Heart left ventricle (tissue), 13 donors: ENCODE data around the gene PUM1.
"Not testable (repeated sequence)": the region's sequence is repeated elsewhere in the genome, so short reads cannot be mapped to it uniquely, and the experiment has no call there.

Experiments
- POLR2A ChIP-seq, 2 donors: fragments of 450-650 bp; IDR thresholded peaks; one replicate each; pipeline ENCODE4 v1.6.1; 2017; ENCODE audit warnings: antibody characterized with exemption in 2 of 2, mild to moderate bottlenecking in 2 of 2, moderate library complexity in 2 of 2
- TF ChIP-seq, protein P1 (sequence below), 12 donors: fragments of 200-600 bp; sonication (generic) in 4 of 12; IDR thresholded peaks; one replicate each; pipeline versions ENCODE4 v1.5.0 to v1.8.0; 2018 to 2022; ENCODE audit warnings: antibody characterized with exemption in 12 of 12, mild to moderate bottlenecking in 5 of 12
- donor health status: ischemic (EF 13 %, LVEDD 7.1; RV severe dilation, severe dysfunction).
- donor health status: DM: no; HTN: yes; CAD: no.
- donor health status: DM: no; HTN: no; CAD: no.
- donor health status: ischemic (EF 25% LVEDD 6.9; RV normal size, moderate dysfunction).
- donor health status: ischemic (EF 25% LVEDD 5.7; RV mildly dilated, moderate dysfunction).
- donor health status: ischemic (EF 35%, LVEDD 5.7; RV mildly dilated, moderate dysfunction).
- donor health status: nonischemic (EF 11% LVEDD 7.7; RV severe dilation, severe dysfunction).
- donor health status: DM: yes; HTN: yes; CAD: no.
- donor health status: PGD.
- donor health status: ischemic (EF 29% LVEDD 5.4; RV normal size, mild dysfunction).
- donor health status: nonischemic (EF 23%, LVEDD 6.1; RV moderate dilation, normal function).

DNA sequence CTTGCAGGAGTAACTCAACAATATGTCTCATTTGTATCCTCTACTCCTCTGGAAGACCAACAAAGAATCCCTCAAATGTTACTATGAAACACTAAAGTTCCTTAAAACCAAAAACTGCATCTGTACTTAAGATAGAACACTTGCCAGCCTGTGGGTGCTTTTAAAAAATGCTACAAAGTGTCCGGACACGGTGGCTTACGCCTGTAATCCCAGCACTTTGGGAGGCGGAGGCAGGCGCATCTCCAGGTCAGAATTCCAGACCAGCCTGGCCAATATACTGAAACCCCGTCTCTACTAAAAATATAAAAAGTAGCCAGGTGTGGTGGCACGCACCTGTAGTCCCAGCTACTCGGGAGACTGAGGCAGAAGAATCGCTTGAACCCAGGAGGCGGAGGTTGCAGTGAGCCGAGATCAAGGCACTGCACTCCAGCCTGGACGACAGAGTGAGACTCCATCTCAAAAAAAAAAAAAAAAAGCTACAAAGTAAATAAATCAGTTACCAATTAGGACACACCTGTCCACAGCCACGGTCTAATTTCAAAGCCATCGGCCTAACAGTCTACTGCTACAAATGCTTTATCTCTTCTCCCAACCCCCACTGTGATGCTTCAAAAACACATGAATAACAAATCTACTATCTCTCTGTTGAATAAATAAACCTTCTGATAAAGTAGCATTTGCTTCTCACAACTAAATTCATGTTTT lies 3.2 kb downstream of the PUM1 start:
- TF ChIP-seq, protein P1, sequence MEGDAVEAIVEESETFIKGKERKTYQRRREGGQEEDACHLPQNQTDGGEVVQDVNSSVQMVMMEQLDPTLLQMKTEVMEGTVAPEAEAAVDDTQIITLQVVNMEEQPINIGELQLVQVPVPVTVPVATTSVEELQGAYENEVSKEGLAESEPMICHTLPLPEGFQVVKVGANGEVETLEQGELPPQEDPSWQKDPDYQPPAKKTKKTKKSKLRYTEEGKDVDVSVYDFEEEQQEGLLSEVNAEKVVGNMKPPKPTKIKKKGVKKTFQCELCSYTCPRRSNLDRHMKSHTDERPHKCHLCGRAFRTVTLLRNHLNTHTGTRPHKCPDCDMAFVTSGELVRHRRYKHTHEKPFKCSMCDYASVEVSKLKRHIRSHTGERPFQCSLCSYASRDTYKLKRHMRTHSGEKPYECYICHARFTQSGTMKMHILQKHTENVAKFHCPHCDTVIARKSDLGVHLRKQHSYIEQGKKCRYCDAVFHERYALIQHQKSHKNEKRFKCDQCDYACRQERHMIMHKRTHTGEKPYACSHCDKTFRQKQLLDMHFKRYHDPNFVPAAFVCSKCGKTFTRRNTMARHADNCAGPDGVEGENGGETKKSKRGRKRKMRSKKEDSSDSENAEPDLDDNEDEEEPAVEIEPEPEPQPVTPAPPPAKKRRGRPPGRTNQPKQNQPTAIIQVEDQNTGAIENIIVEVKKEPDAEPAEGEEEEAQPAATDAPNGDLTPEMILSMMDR (IDR thresholded peaks at IDR 0.05), result not testable (repeated sequence)
- TF ChIP-seq POLR2A (IDR thresholded peaks at IDR 0.05), result not testable (repeated sequence)
